GM23248 (cell line): ENCODE measurements around the gene ZNF778. TPM values are rescaled to one million over a fixed set of nuclear protein-coding genes. Genes with fewer than 3 reads are reported as not detected.

Experiments used
- DNase-seq: peaks from one replicate; pipeline ENCODE4 v3.0.0-alpha.2; 2015
- H2AFZ ChIP-seq: fragments of 200-600 bp; sonication (generic); 2 replicates; pipeline ENCODE4 v1.6.1; 2016; ENCODE audit warnings: antibody characterized with exemption
- H3F3A ChIP-seq: fragments of 200-600 bp; sonication (generic); 2 replicates; pipeline ENCODE4 v1.6.1; 2016; ENCODE audit warnings: mild to moderate bottlenecking, antibody characterized with exemption, mixed run types; ENCODE audit not compliant: insufficient read depth
- H3K27ac ChIP-seq: fragments of 200-600 bp; sonication (generic); 2 replicates; pipeline ENCODE4 v1.5.1; 2016; ENCODE audit warnings: mild to moderate bottlenecking
- H3K27me3 ChIP-seq: fragments of 200-600 bp; sonication (generic); replicated peaks from 2 replicates; pipeline ENCODE4 v1.6.1; 2016; ENCODE audit warnings: mild to moderate bottlenecking; ENCODE audit not compliant: insufficient read depth
- H3K36me3 ChIP-seq: fragments of 200-600 bp; sonication (generic); 2 replicates; pipeline ENCODE4 v1.6.1; 2016; ENCODE audit warnings: low read depth, mild to moderate bottlenecking
- H3K4me1 ChIP-seq: fragments of 200-600 bp; sonication (generic); 2 replicates; pipeline ENCODE4 v1.6.1; 2016; ENCODE audit warnings: mild to moderate bottlenecking; ENCODE audit not compliant: insufficient read depth
- H3K4me2 ChIP-seq: fragments of 200-600 bp; sonication (generic); one replicate; pipeline ENCODE4 v1.6.1; 2016; ENCODE audit warnings: mild to moderate bottlenecking; ENCODE audit not compliant: unreplicated experiment
- H3K4me3 ChIP-seq: fragments of 200-600 bp; sonication (generic); 2 replicates; pipeline ENCODE4 v1.5.1; 2016; ENCODE audit warnings: mild to moderate bottlenecking
- H3K79me2 ChIP-seq: fragments of 200-600 bp; sonication (generic); 2 replicates; pipeline ENCODE4 v1.6.1; 2016; ENCODE audit warnings: mild to moderate bottlenecking; ENCODE audit not compliant: insufficient read depth
- H3K9ac ChIP-seq: fragments of 200-600 bp; sonication (generic); 2 replicates; pipeline ENCODE4 v1.6.1; 2016; ENCODE audit warnings: mild to moderate bottlenecking
- H3K9me2 ChIP-seq: fragments of 200-600 bp; sonication (generic); 2 replicates; pipeline ENCODE4 v1.6.1; 2016; ENCODE audit warnings: mixed run types, mild to moderate bottlenecking, moderate library complexity; ENCODE audit not compliant: insufficient read depth
- H3K9me3 ChIP-seq: fragments of 200-600 bp; sonication (generic); one replicate; pipeline ENCODE4 v1.6.1; 2017; ENCODE audit warnings: low read depth
- H4K20me1 ChIP-seq: fragments of 200-600 bp; sonication (generic); 2 replicates; pipeline ENCODE4 v1.6.0; 2016; ENCODE audit not compliant: insufficient read depth
- EZH2 ChIP-seq: fragments of 200-600 bp; sonication (generic); IDR thresholded peaks from 2 replicates; pipeline ENCODE4 v1.6.1; 2018; ENCODE audit warnings: antibody characterized with exemption, mild to moderate bottlenecking; ENCODE audit not compliant: insufficient read depth, poor library complexity, severe bottlenecking
- EZH2phosphoT487 ChIP-seq: fragments of 200-600 bp; sonication (generic); IDR thresholded peaks from 2 replicates; pipeline ENCODE4 v1.6.1; 2018; ENCODE audit warnings: antibody characterized with exemption, moderate library complexity, mild to moderate bottlenecking, low read depth; ENCODE audit not compliant: insufficient read depth
- WGBS, 2 experiments: methylation state at CpG; one replicate each; pipeline ENCODE4 v1.1.6; 2015 to 2017; ENCODE audit warnings: low lambda C conversion rate in 2 of 2, low coverage in 1 of 2; ENCODE audit errors: missing lambda C conversion rate in 2 of 2; 5-methylcytosine and 5-hydroxymethylcytosine counted together
- in situ Hi-C: fragments of 300-500 bp; cut with MboI; formaldehyde crosslinking; loops from 2 replicates; pipeline ENCODE4 v1.15.0; 2020
- polyA plus RNA-seq: library from polyadenylated mRNA; unstranded; fragments of >200 nt; fragmentation: Nextera tagmentation; extraction: Ambion mirVana; gene quantifications from 2 replicates; pipeline ENCODE4 v1.2.1, GENCODE V29; 2016
- total RNA-seq: library from RNA; depleted of rRNA; stranded (reverse); fragments of >200 nt; shearing (Covaris generic); gene quantifications from 2 replicates; pipeline ENCODE4 v1.2.3, GENCODE V29; 2014

ZNF778 gene
- total and polyA plus RNA-seq, 2 experiments from 2014 or later, result 3.0 to 3.6 TPM

GRCh38 chr16:89173174-89173921 is 44.2 kb upstream of the ZNF778 start:
- in situ Hi-C loops, result no loop called here
- no peaks in the 10 kb centered on the region; the same call in 1 of the 2 replicates for H3K27me3 ChIP-seq
- H3K4me1 ChIP-seq, result no peaks in the 10 kb centered on the region
- H3K9ac ChIP-seq, result no peak overlapping the region
- no peaks in the 10 kb centered on the region for H3K9me2 ChIP-seq
- no peaks in the 10 kb centered on the region for H3K9me3 ChIP-seq
- TF ChIP-seq EZH2, result no peak
- no peak for TF ChIP-seq EZH2phosphoT487
- no peak overlapping the region for H3K4me3 ChIP-seq
- no peaks in the 10 kb centered on the region for H4K20me1 ChIP-seq
- H3K4me2 ChIP-seq, result no peak overlapping the region
- H3K36me3 ChIP-seq, result no peaks in the 10 kb centered on the region
- H3K79me2 ChIP-seq, result no peaks in the 10 kb centered on the region
- no peak overlapping the region for H2AFZ ChIP-seq
- no peak overlapping the region for H3K27ac ChIP-seq
- H3F3A ChIP-seq, result no peaks in the 10 kb centered on the region
- no peak for DNase-seq
- WGBS, 2 experiments, result 51 to 60% methylated on average over 11 of the region's 11 CpGs

GRCh38 chr16:89174055-89174827 is 43.3 kb upstream of the ZNF778 start:
- in situ Hi-C loops, result no loop called here
- Histone ChIP-seq H3K4me2 (no peak overlapping the region), H4K20me1 (no peaks in the 10 kb centered on the region), H3K4me1 (no peaks in the 10 kb centered on the region), H3K79me2 (no peaks in the 10 kb centered on the region), H2AFZ (no peak overlapping the region), H3K9me3 (no peaks in the 10 kb centered on the region), H3F3A (no peaks in the 10 kb centered on the region), H3K9me2 (no peaks in the 10 kb centered on the region), H3K27ac (no peak overlapping the region), H3K4me3 (no peak overlapping the region), H3K9ac (no peak overlapping the region), H3K36me3 (no peaks in the 10 kb centered on the region), H3K27me3 (no peaks in the 10 kb centered on the region; the same call in 1 of the 2 replicates)
- no peak for TF ChIP-seq EZH2
- TF ChIP-seq EZH2phosphoT487, result no peak
- DNase-seq, result no peak
- 63% methylated on average over 23 of the region's 23 CpGs for WGBS, 2 experiments

GRCh38 chr16:89174877-89175276 is 42.6 kb upstream of the ZNF778 start:
- H3K9ac ChIP-seq, result no peak overlapping the region
- H3K27me3 ChIP-seq, result no peaks in the 10 kb centered on the region; the same call in 1 of the 2 replicates
- TF ChIP-seq EZH2phosphoT487 (no peak), EZH2 (no peak)
- no peaks in the 10 kb centered on the region for H4K20me1 ChIP-seq
- WGBS, 2 experiments, result 67 to 68% methylated on average over 10 to 14 of the region's 14 CpGs
- no peaks in the 10 kb centered on the region for H3K9me2 ChIP-seq
- H3K4me3 ChIP-seq, result no peak overlapping the region
- in situ Hi-C loops, result no loop called here
- H3K4me2 ChIP-seq, result no peak overlapping the region
- no peak overlapping the region for H3K27ac ChIP-seq
- no peak for DNase-seq
- H3F3A ChIP-seq, result no peaks in the 10 kb centered on the region
- H3K36me3 ChIP-seq, result no peaks in the 10 kb centered on the region
- H3K9me3 ChIP-seq, result no peaks in the 10 kb centered on the region
- H3K79me2 ChIP-seq, result no peaks in the 10 kb centered on the region
- no peaks in the 10 kb centered on the region for H3K4me1 ChIP-seq
- no peak overlapping the region for H2AFZ ChIP-seq

- H3K4me3 ChIP-seq, result no peak overlapping the region
- no peaks in the 10 kb centered on the region for H3K9me2 ChIP-seq
- H3K27ac ChIP-seq, result no peak overlapping the region
- H2AFZ ChIP-seq, result no peak overlapping the region
- H3K36me3 ChIP-seq, result no peaks in the 10 kb centered on the region
- DNase-seq, result no peak
- no peaks in the 10 kb centered on the region; the same call in 1 of the 2 replicates for H3K27me3 ChIP-seq
- no peaks in the 10 kb centered on the region for H4K20me1 ChIP-seq
- no peaks in the 10 kb centered on the region for H3K4me1 ChIP-seq
- H3K9ac ChIP-seq, result no peak overlapping the region
- no peak overlapping the region for H3K4me2 ChIP-seq
- TF ChIP-seq EZH2 (no peak), EZH2phosphoT487 (no peak)
- no peaks in the 10 kb centered on the region for H3K9me3 ChIP-seq
- no peaks in the 10 kb centered on the region for H3K79me2 ChIP-seq
- H3F3A ChIP-seq, result no peaks in the 10 kb centered on the region
- in situ Hi-C loops, result no loop called here
- WGBS, 2 experiments, result 39 to 43% methylated on average over 17 to 19 of the region's 20 CpGs
These were observed 42.0 kb upstream of the ZNF778 start for GRCh38 chr16:89175280-89176146.
